Testis (tissue), 2 donors: ENCODE data around the gene REEP5.

Experiments used
- CTCF ChIP-seq, 3 experiments: fragments of 450-650 bp in 2 of 3; fragments of 200-600 bp in 1 of 3; sonication (generic) in 1 of 3; IDR thresholded peaks; one replicate each; pipeline ENCODE4 v1.5.1; 2016 to 2019; ENCODE audit warnings: antibody characterized with exemption in 3 of 3, mild to moderate bottlenecking in 2 of 3, moderate library complexity in 1 of 3
- POLR2A ChIP-seq: fragments of 450-650 bp; IDR thresholded peaks from one replicate; pipeline ENCODE4 v1.6.1; 2017; ENCODE audit warnings: antibody characterized with exemption, mild to moderate bottlenecking, moderate library complexity

GRCh38 chr5:112931473-112931872 lies 9.4 kb upstream of the REEP5 start:
- TF ChIP-seq POLR2A, result no peak
- TF ChIP-seq CTCF (IDR thresholded peaks at IDR 0.05), result no peak
